Keratinocyte (primary cell): ENCODE data around the gene MOK. TPM values are rescaled to one million over a fixed set of nuclear protein-coding genes. Genes with fewer than 3 reads are reported as not detected.

Experiments
- DNase-seq: peaks from one replicate; pipeline ENCODE4 v3.0.0-alpha.2; 2011; ENCODE audit warnings: low read depth, missing footprints, low spot score
- FAIRE-seq: peaks from 2 replicates; lab custom pipeline; 2011; peaks lifted over from hg19 to GRCh38; lab: Jason Lieb, UNC
- H2AFZ ChIP-seq: 2 replicates; pipeline ENCODE4 v1.6.0; 2012; ENCODE audit warnings: low read length, control low read depth, inconsistent platforms; ENCODE audit not compliant: control insufficient read depth
- H3K27ac ChIP-seq: 2 replicates; pipeline ENCODE4 v1.5.1; 2011; ENCODE audit warnings: low read length; ENCODE audit not compliant: control insufficient read depth, insufficient read depth
- H3K27me3 ChIP-seq: 3 replicates; pipeline ENCODE4 v1.6.0; 2011; ENCODE audit warnings: low read length; ENCODE audit not compliant: control insufficient read depth, insufficient read depth; ENCODE audit errors: extremely low read depth
- H3K36me3 ChIP-seq, 2 experiments: 2 replicates in 1 of 2; 3 replicates in 1 of 2; pipeline ENCODE4 v1.5.1; 2011; ENCODE audit warnings: low read length in 2 of 2, mild to moderate bottlenecking in 1 of 2; ENCODE audit not compliant: control insufficient read depth in 2 of 2, insufficient read depth in 2 of 2; ENCODE audit errors: extremely low read depth in 1 of 2
- H3K4me1 ChIP-seq: 3 replicates; pipeline ENCODE4 v1.5.1; 2011; ENCODE audit warnings: low read length; ENCODE audit not compliant: control insufficient read depth, insufficient read depth; ENCODE audit errors: extremely low read depth
- H3K4me2 ChIP-seq: 3 replicates; pipeline ENCODE4 v1.6.0; 2011; ENCODE audit warnings: low read depth, low read length; ENCODE audit not compliant: control insufficient read depth, insufficient read depth; ENCODE audit errors: extremely low read depth
- H3K4me3 ChIP-seq, 3 experiments: fragments of 200-600 bp in 1 of 3; sonication (generic) in 1 of 3; 2 replicates in 2 of 3; 3 replicates in 1 of 3; pipeline ENCODE4 v1.5.1; 2011 to 2016; ENCODE audit warnings: low read length in 3 of 3, mild to moderate bottlenecking in 3 of 3, control low read depth in 2 of 3, inconsistent platforms in 1 of 3, low read depth in 1 of 3, mixed read lengths in 1 of 3, mixed run types in 1 of 3, moderate library complexity in 1 of 3; ENCODE audit not compliant: control insufficient read depth in 2 of 3, insufficient read depth in 2 of 3; ENCODE audit errors: extremely low read depth in 1 of 3
- H3K79me2 ChIP-seq: 2 replicates; pipeline ENCODE4 v1.6.0; 2012; ENCODE audit warnings: low read length; ENCODE audit not compliant: control insufficient read depth, insufficient read depth
- H3K9ac ChIP-seq: 3 replicates; pipeline ENCODE4 v1.6.0; 2011; ENCODE audit warnings: low read length; ENCODE audit not compliant: control insufficient read depth, insufficient read depth; ENCODE audit errors: extremely low read depth
- H3K9me1 ChIP-seq: 3 replicates; pipeline ENCODE4 v1.6.0; 2011; ENCODE audit warnings: low read length; ENCODE audit not compliant: control insufficient read depth, insufficient read depth; ENCODE audit errors: extremely low read depth
- H3K9me3 ChIP-seq: 2 replicates; pipeline ENCODE4 v1.5.1; 2012; ENCODE audit warnings: low read depth, low read length; ENCODE audit not compliant: control insufficient read depth
- H4K20me1 ChIP-seq: 3 replicates; pipeline ENCODE4 v1.6.0; 2011; ENCODE audit warnings: low read length; ENCODE audit not compliant: control insufficient read depth, insufficient read depth; ENCODE audit errors: extremely low read depth
- CTCF ChIP-seq, 3 experiments: IDR thresholded peaks in 1 of 3; conservative IDR thresholded peaks in 1 of 3; optimal IDR thresholded peaks in 1 of 3; 2 replicates in 2 of 3; 3 replicates in 1 of 3; pipeline versions ENCODE3 to v1.5.1; 2011; ENCODE audit warnings: low read length in 3 of 3, mild to moderate bottlenecking in 3 of 3, moderate library complexity in 2 of 3, control low read depth in 1 of 3, inconsistent platforms in 1 of 3; ENCODE audit not compliant: insufficient read depth in 2 of 3; ENCODE audit errors: extremely low read depth in 1 of 3
- EZH2 ChIP-seq: IDR thresholded peaks from one replicate; pipeline ENCODE4 v1.6.1; 2012; ENCODE audit warnings: inconsistent platforms, mild to moderate bottlenecking, low read length, moderate library complexity
- dilution Hi-C: fragments of 300-500 bp; cut with MboI; formaldehyde crosslinking; loops from one replicate; pipeline ENCODE4 v1.7.0; 2020; ENCODE audit warnings: low sequenced_read_pairs; ENCODE audit not compliant: extremely low pct_ligation_motif_present
- polyA plus RNA-seq, 5 experiments: library from polyadenylated mRNA; depleted of rRNA in 3 of 5; stranded (reverse) in 3 of 5; stranded (forward) in 1 of 5; unstranded in 1 of 5; fragments of >200 nt; gene quantifications; 1 replicate in 1 of 5; 2 replicates in 3 of 5; 3 replicates in 1 of 5; pipeline versions ENCODE4 v1.2.1 to v1.2.3, GENCODE V29; 2011 to 2012; ENCODE audit warnings: missing spikeins in 2 of 5, low read depth in 1 of 5, low replicate concordance in 1 of 5

MOK gene
- polyA plus RNA-seq, 1 donor (not counting 4 experiments of a cell fraction or from before 2014, with no cell fraction given): 38.1 TPM

- Histone ChIP-seq H3K4me2 (peak overlapping the region; percentile 83), H2AFZ (peak overlapping the region; percentile 83), H3K4me3 (peak overlapping the region; percentile 31 to 72 (median 62)), H3K27ac (peak overlapping the region; percentile 2), H3K9me3 (no peaks in the 10 kb centered on the region), H4K20me1 (no peaks in the 10 kb centered on the region), H3K27me3 (no peaks in the 10 kb centered on the region), H3K79me2 (peaks cover 9% of the 10 kb centered on the region), H3K36me3 (peaks cover 2 to 4% of the 10 kb centered on the region in 2 experiments), H3K9ac (peak overlapping the region; percentile 45), H3K9me1 (no peaks in the 10 kb centered on the region), H3K4me1 (peaks cover 46% of the 10 kb centered on the region)
- FAIRE-seq: no peak
- DNase-seq: peak; percentile 52
- TF ChIP-seq EZH2 (no peak), CTCF (optimal IDR thresholded peaks at IDR 0.05 in 1 of 3, IDR thresholded peaks at IDR 0.05 in 1 of 3, conservative IDR thresholded peaks at IDR 0.05 in 1 of 3; ENCODE audit: extremely low read depth in 1 of 3, insufficient read depth in 2 of 3, low read length in 3 of 3) (peak; percentile 30 to 36 (median 34))
- dilution Hi-C loops: no loop called here
These were observed 12.7 kb upstream of the MOK start for GRCh38 chr14:102317564-102318248.

- dilution Hi-C loops: no loop called here
- FAIRE-seq (no peak), DNase-seq (peak; percentile 56)
- Histone ChIP-seq H3K79me2 (peaks cover 9% of the 10 kb centered on the region), H3K27ac (peak overlapping the region; percentile 33), H3K9ac (peak overlapping the region; percentile 54), H3K27me3 (no peaks in the 10 kb centered on the region), H2AFZ (peak overlapping the region; percentile 83), H3K4me3 (peak overlapping the region; percentile 31 to 72 (median 62)), H3K9me3 (no peaks in the 10 kb centered on the region), H4K20me1 (no peaks in the 10 kb centered on the region), H3K4me2 (peak overlapping the region; percentile 84), H3K4me1 (peaks cover 46% of the 10 kb centered on the region), H3K9me1 (no peaks in the 10 kb centered on the region), H3K36me3 (peaks cover 0 to 4% of the 10 kb centered on the region in 2 experiments)
- TF ChIP-seq EZH2 (no peak), CTCF (optimal IDR thresholded peaks at IDR 0.05 in 1 of 3, IDR thresholded peaks at IDR 0.05 in 1 of 3, conservative IDR thresholded peaks at IDR 0.05 in 1 of 3; ENCODE audit: extremely low read depth in 1 of 3, insufficient read depth in 2 of 3, low read length in 3 of 3) (peak; percentile 70 to 90 (median 72))
These were observed 12.0 kb upstream of the MOK start for GRCh38 chr14:102316743-102317563.
